HG03103 (cell line): ENCODE results near the gene ZNF831.

Experiments used
- ATAC-seq: cut with Tn5 transposase; IDR thresholded peaks from one replicate; pipeline ENCODE4 v1.9.1; 2021; ENCODE audit warnings: low read depth; ENCODE audit not compliant: unreplicated experiment

The ZNF831 gene

GRCh38 chr20:59177266-59178250, 13.9 kb downstream of the ZNF831 start:
- no peak for ATAC-seq

- ATAC-seq = no peak
Measured at GRCh38 chr20:59178983-59179595, 15.5 kb downstream of the ZNF831 start.

- ATAC-seq = no peak
Measured at GRCh38 chr20:59179988-59180387, 16.4 kb downstream of the ZNF831 start.

- no peak for ATAC-seq
Measured at GRCh38 chr20:59181936-59182335, 18.3 kb downstream of the ZNF831 start.

- ATAC-seq = no peak
Measured at GRCh38 chr20:59182401-59183044, 18.9 kb downstream of the ZNF831 start.

- ATAC-seq = no peak
Measured at GRCh38 chr20:59183751-59184150, 20.1 kb downstream of the ZNF831 start.

- no peak for ATAC-seq
Measured at GRCh38 chr20:59184880-59185447, 21.3 kb downstream of the ZNF831 start.

- no peak for ATAC-seq
Measured at GRCh38 chr20:59185809-59186208, 22.2 kb downstream of the ZNF831 start.

- no peak for ATAC-seq
Measured at GRCh38 chr20:59190466-59190865, 26.8 kb downstream of the ZNF831 start.

GRCh38 chr20:59191036-59191755, 27.6 kb downstream of the ZNF831 start:
- no peak for ATAC-seq

- no peak for ATAC-seq
Measured at GRCh38 chr20:59191756-59192532, 28.3 kb downstream of the ZNF831 start.

- ATAC-seq = no peak
Measured at GRCh38 chr20:59192533-59192896, 28.9 kb downstream of the ZNF831 start.

- no peak for ATAC-seq
Measured at GRCh38 chr20:59193325-59193724, 29.7 kb downstream of the ZNF831 start.

- no peak for ATAC-seq
Measured at GRCh38 chr20:59194023-59194935, 30.7 kb downstream of the ZNF831 start.

GRCh38 chr20:59195316-59195993, 31.8 kb downstream of the ZNF831 start:
- ATAC-seq = no peak

- no peak for ATAC-seq
Measured at GRCh38 chr20:59204165-59204894, 40.7 kb downstream of the ZNF831 start.

- no peak for ATAC-seq
Measured at GRCh38 chr20:59205044-59205443, 41.4 kb downstream of the ZNF831 start.
